Measurements from ENCODE around the gene GSTA3. TPM values are rescaled to one million over a fixed set of nuclear protein-coding genes. Genes with fewer than 3 reads are reported as not detected.
A peak's percentile ranks its signal among the peaks of the same experiment; 100 is the strongest.

GSTA3 gene
- total and polyA plus RNA-seq, 2 experiments from 2014 or later = not detected

- no peak overlapping the region for H3K4me2 ChIP-seq
- no peak overlapping the region for H2AFZ ChIP-seq
- no peaks in the 10 kb centered on the region for H3K4me1 ChIP-seq (ENCODE audit: insufficient read depth)
- H3K27me3 ChIP-seq = no peaks in the 10 kb centered on the region
- no peaks in the 10 kb centered on the region for H3K79me2 ChIP-seq
- no peaks in the 10 kb centered on the region for H4K20me1 ChIP-seq (ENCODE audit: insufficient read depth, poor library complexity, severe bottlenecking)
- WGBS (ENCODE audit: low lambda C conversion rate, missing lambda C conversion rate) = 89% methylated on average over 3 of the region's 3 CpGs
- H3K36me3 ChIP-seq (replicated peaks; ENCODE audit: insufficient read depth, low read depth) = no peaks in the 10 kb centered on the region
- H3K9me3 ChIP-seq (ENCODE audit: low read depth) = no peaks in the 10 kb centered on the region
- DNase-seq (ENCODE audit: low spot score) = peak; percentile 19
- no peaks in the 10 kb centered on the region for H3K9me2 ChIP-seq (replicated peaks; ENCODE audit: insufficient read depth)
- no peak overlapping the region for H3K4me3 ChIP-seq
- TF ChIP-seq EZH2 (IDR thresholded peaks at IDR 0.05; ENCODE audit: borderline replicate concordance) (no peak), CTCF (IDR thresholded peaks at IDR 0.05; ENCODE audit: poor library complexity) (no peak), EZH2phosphoT487 (IDR thresholded peaks at IDR 0.05; ENCODE audit: low read depth, severe bottlenecking, unreplicated experiment) (no peak)
- no peak overlapping the region for H3K27ac ChIP-seq
These were observed 21.5 kb downstream of the GSTA3 start for GRCh38 chr6:52887910-52888524.

GRCh38 chr6:52881996-52882841, 27.3 kb downstream of the GSTA3 start:
- H3K27ac ChIP-seq = peak overlapping the region; percentile 71

GRCh38 chr6:52881662-52881995, 27.9 kb downstream of the GSTA3 start:
- no peaks in the 10 kb centered on the region for H3K4me1 ChIP-seq (ENCODE audit: insufficient read depth)
- 85% methylated on average over 4 of the region's 4 CpGs for WGBS (ENCODE audit: low lambda C conversion rate, missing lambda C conversion rate)
- no peaks in the 10 kb centered on the region for H3K9me3 ChIP-seq (ENCODE audit: low read depth)
- no peaks in the 10 kb centered on the region for H3K9me2 ChIP-seq (replicated peaks; ENCODE audit: insufficient read depth)
- peak overlapping the region; percentile 99 for H2AFZ ChIP-seq
- H3K27me3 ChIP-seq = no peaks in the 10 kb centered on the region
- H3K36me3 ChIP-seq (replicated peaks; ENCODE audit: insufficient read depth, low read depth) = no peaks in the 10 kb centered on the region
- no peak for DNase-seq (ENCODE audit: low spot score)
- TF ChIP-seq EZH2phosphoT487 (IDR thresholded peaks at IDR 0.05; ENCODE audit: low read depth, severe bottlenecking, unreplicated experiment) = no peak
- no peak for TF ChIP-seq CTCF (IDR thresholded peaks at IDR 0.05; ENCODE audit: poor library complexity)
- TF ChIP-seq EZH2 (IDR thresholded peaks at IDR 0.05; ENCODE audit: borderline replicate concordance) = no peak
- no peak overlapping the region for H3K27ac ChIP-seq
- H4K20me1 ChIP-seq (ENCODE audit: insufficient read depth, poor library complexity, severe bottlenecking) = no peaks in the 10 kb centered on the region
- peak overlapping the region; percentile 81 for H3K4me2 ChIP-seq
- H3K4me3 ChIP-seq = no peak overlapping the region
- no peaks in the 10 kb centered on the region for H3K79me2 ChIP-seq

More at GRCh38 chr6:52881996-52882841, 27.3 kb downstream of the GSTA3 start:
- Histone ChIP-seq H3K4me2 (peak overlapping the region; percentile 81), H4K20me1 (ENCODE audit: insufficient read depth, poor library complexity, severe bottlenecking) (no peaks in the 10 kb centered on the region), H3K9me2 (replicated peaks; ENCODE audit: insufficient read depth) (no peaks in the 10 kb centered on the region), H3K4me1 (ENCODE audit: insufficient read depth) (no peaks in the 10 kb centered on the region), H3K4me3 (peak overlapping the region; percentile 33), H2AFZ (peak overlapping the region; percentile 99), H3K9me3 (ENCODE audit: low read depth) (no peaks in the 10 kb centered on the region), H3K79me2 (no peaks in the 10 kb centered on the region), H3K36me3 (replicated peaks; ENCODE audit: insufficient read depth, low read depth) (no peaks in the 10 kb centered on the region), H3K27me3 (no peaks in the 10 kb centered on the region)
- peak; percentile 77 for DNase-seq (ENCODE audit: low spot score)
- 20% methylated on average over 18 of the region's 18 CpGs for WGBS (ENCODE audit: low lambda C conversion rate, missing lambda C conversion rate)
- no peak for TF ChIP-seq EZH2 (IDR thresholded peaks at IDR 0.05; ENCODE audit: borderline replicate concordance)
- TF ChIP-seq CTCF (IDR thresholded peaks at IDR 0.05; ENCODE audit: poor library complexity) = peak; percentile 90
